HCT116 (cell line): ENCODE data around the gene DNAJA4. TPM values are rescaled to one million over a fixed set of nuclear protein-coding genes. Genes with fewer than 3 reads are reported as not detected.

Source experiments
- ATAC-seq: fragments of 200-7000 bp; cut with Tn5 transposase; 2 replicates; pipeline ENCODE4 v1.9.1; 2020; ENCODE audit warnings: mild to moderate bottlenecking, moderate library complexity
- BruUV-seq: library from RNA; stranded (reverse); fragments of 400-500 nt; replicated peaks from 2 replicates; lab custom pipeline; 2021; lab: Mats Ljungman, UMichigan
- CTCF ChIA-PET: fragments of 300-600 bp; sonication (Branson Sonifier 250); formaldehyde crosslinking; loops from one replicate; lab custom pipeline; 2021; ENCODE audit warnings: antibody characterized with exemption; lab: Charles Lee
- POLR2A ChIA-PET: fragments of 300-600, 350-600 bp; sonication (Branson Sonifier 250); formaldehyde crosslinking; loops from one replicate; lab custom pipeline; 2021; ENCODE audit warnings: antibody characterized with exemption; lab: Charles Lee
- RAD21 ChIA-PET, 2 experiments: fragments of 300-600 bp; sonication (Branson Sonifier 250); formaldehyde crosslinking; loops; one replicate each; lab custom pipeline; 2023; ENCODE audit warnings: low total read pairs in 2 of 2; ENCODE audit not compliant: uncharacterized antibody in 2 of 2, unreplicated experiment in 2 of 2, low non-redundant PET in 1 of 2; lab: Charles Lee
- DNase-seq: peaks from one replicate; pipeline ENCODE4 v3.0.0-alpha.2; 2010; ENCODE audit warnings: low read depth, low spot score
- H2AFZ ChIP-seq: fragments of 200-600 bp; shearing (Covaris generic), sonication (generic); 2 replicates; pipeline ENCODE4 v1.6.1; 2017; ENCODE audit warnings: low read depth, mixed run types, mixed read lengths, antibody characterized with exemption, low read length; ENCODE audit not compliant: poor library complexity, severe bottlenecking
- H3K27ac ChIP-seq: 2 replicates; pipeline ENCODE4 v1.5.1; 2012; ENCODE audit warnings: low read depth, low read length
- H3K27me3 ChIP-seq: fragments of 200-600 bp; sonication (generic); 2 replicates; pipeline ENCODE4 v1.6.1; 2016; ENCODE audit warnings: mixed run types, low read length, mixed read lengths; ENCODE audit not compliant: insufficient read depth
- H3K36me3 ChIP-seq, 2 experiments: fragments of 200-500 bp in 1 of 2; fragments of 200-600 bp in 1 of 2; sonication (Bioruptor generic) in 1 of 2; sonication (generic) in 1 of 2; 2 replicates each; pipeline versions ENCODE4 v1.5.1 to v1.6.1; 2014 to 2016; ENCODE audit warnings: low read length in 2 of 2, inconsistent platforms in 1 of 2, mixed read lengths in 1 of 2, mixed run types in 1 of 2; ENCODE audit not compliant: insufficient read depth in 2 of 2, control insufficient read depth in 1 of 2
- H3K4me1 ChIP-seq, 2 experiments: fragments of 200-600 bp in 1 of 2; sonication (generic) in 1 of 2; 2 replicates each; pipeline versions ENCODE4 v1.5.1 to v1.6.1; 2012 to 2017; ENCODE audit warnings: low read length in 2 of 2, inconsistent platforms in 1 of 2, mild to moderate bottlenecking in 1 of 2, mixed read lengths in 1 of 2, mixed run types in 1 of 2, moderate library complexity in 1 of 2; ENCODE audit not compliant: insufficient read depth in 2 of 2, control insufficient read depth in 1 of 2
- H3K4me2 ChIP-seq: fragments of 200-600 bp; sonication (generic); 2 replicates; pipeline ENCODE4 v1.6.1; 2017; ENCODE audit warnings: mixed run types, low read length, mixed read lengths
- H3K4me3 ChIP-seq, 2 experiments: fragments of 200-600 bp in 1 of 2; sonication (generic) in 1 of 2; replicated peaks in 1 of 2; 2 replicates each; pipeline ENCODE4 v1.5.1; 2011 to 2016; ENCODE audit warnings: low read length in 2 of 2, control low read depth in 1 of 2, low read depth in 1 of 2, mild to moderate bottlenecking in 1 of 2, mixed read lengths in 1 of 2, mixed run types in 1 of 2
- H3K79me2 ChIP-seq: fragments of 200-600 bp; sonication (generic); 2 replicates; pipeline ENCODE4 v1.6.1; 2017; ENCODE audit warnings: mild to moderate bottlenecking, mixed run types, low read length, moderate library complexity, mixed read lengths; ENCODE audit not compliant: insufficient read depth
- H3K9ac ChIP-seq: fragments of 200-600 bp; sonication (generic); 2 replicates; pipeline ENCODE4 v1.6.1; 2016; ENCODE audit warnings: low read length, mixed read lengths
- H3K9me2 ChIP-seq: fragments of 200-600 bp; sonication (generic), shearing (Covaris generic); 2 replicates; pipeline ENCODE4 v1.6.1; 2017; ENCODE audit warnings: mixed run types, mild to moderate bottlenecking, moderate library complexity; ENCODE audit not compliant: insufficient read depth
- H3K9me3 ChIP-seq, 2 experiments: fragments of 200-500 bp in 1 of 2; fragments of 200-600 bp in 1 of 2; sonication (Bioruptor generic) in 1 of 2; sonication (generic) in 1 of 2; 2 replicates each; pipeline ENCODE4 v1.6.1; 2014 to 2017; ENCODE audit warnings: low read length in 2 of 2, mixed read lengths in 2 of 2, inconsistent platforms in 1 of 2, low read depth in 1 of 2, mild to moderate bottlenecking in 1 of 2, mixed run types in 1 of 2, moderate library complexity in 1 of 2; ENCODE audit not compliant: control insufficient read depth in 1 of 2, insufficient read depth in 1 of 2
- H4K20me1 ChIP-seq: fragments of 200-600 bp; sonication (generic), shearing (Covaris generic); 2 replicates; pipeline ENCODE4 v1.6.1; 2017; ENCODE audit warnings: mixed run types, mild to moderate bottlenecking, moderate library complexity; ENCODE audit not compliant: insufficient read depth
- CBX3 ChIP-seq: IDR thresholded peaks from 2 replicates; pipeline ENCODE4 v1.6.1; 2012; ENCODE audit warnings: low read depth
- EZH2 ChIP-seq: fragments of 200-600 bp; sonication (generic); IDR thresholded peaks from 2 replicates; pipeline ENCODE4 v1.6.1; 2017; ENCODE audit warnings: antibody characterized with exemption, mixed run types
- EZH2phosphoT487 ChIP-seq: fragments of 200-600 bp; IDR thresholded peaks from 2 replicates; pipeline ENCODE4 v1.6.1; 2018; ENCODE audit warnings: antibody characterized with exemption, borderline replicate concordance
- FOSL1 ChIP-seq: IDR thresholded peaks from 2 replicates; pipeline ENCODE4 v1.6.1; 2012; ENCODE audit warnings: low read depth
- POLR2AphosphoS5 ChIP-seq: IDR thresholded peaks from 2 replicates; pipeline ENCODE4 v1.6.1; 2011; ENCODE audit warnings: mild to moderate bottlenecking, low read depth, low read length, moderate library complexity
- RAD21 ChIP-seq: IDR thresholded peaks from 2 replicates; pipeline ENCODE4 v1.6.1; 2012; ENCODE audit warnings: low read depth, mild to moderate bottlenecking
- SIN3A ChIP-seq: IDR thresholded peaks from 2 replicates; pipeline ENCODE4 v1.6.1; 2012; ENCODE audit warnings: low read depth
- ZNF274 ChIP-seq: fragments of 200-500 bp; sonication (Bioruptor generic); IDR thresholded peaks from 2 replicates; pipeline ENCODE4 v1.6.1; 2014; ENCODE audit warnings: mild to moderate bottlenecking, low read depth, low read length, inconsistent platforms
- intact Hi-C: fragments of 100-400 bp; cut with micrococcal nuclease; formaldehyde crosslinking; loops from 2 replicates; pipeline ENCODE4 v1.10.0; 2022
- total RNA-seq: library from RNA; stranded (reverse); gene quantifications from one replicate; pipeline ENCODE4 v1.2.1, GENCODE V29; 2021; ENCODE audit not compliant: unreplicated experiment
- TF ChIP-seq, protein P1 (sequence below): IDR thresholded peaks from 2 replicates; pipeline ENCODE4 v1.6.1; 2012
- TF ChIP-seq, protein P2 (sequence below), 3 experiments: fragments of 200-600 bp in 1 of 3; sonication (generic) in 1 of 3; IDR thresholded peaks in 2 of 3; conservative IDR thresholded peaks in 1 of 3; 2 replicates each; pipeline ENCODE4 v1.5.1; 2012 to 2017; ENCODE audit warnings: low read depth in 2 of 3, low read length in 2 of 3, antibody characterized with exemption in 1 of 3, borderline replicate concordance in 1 of 3, control low read depth in 1 of 3, mild to moderate bottlenecking in 1 of 3, mixed read lengths in 1 of 3, mixed run types in 1 of 3, moderate library complexity in 1 of 3; ENCODE audit not compliant: insufficient read depth in 1 of 3
- TF ChIP-seq, protein P3 (sequence below): IDR thresholded peaks from 2 replicates; pipeline ENCODE4 v1.6.1; 2012; ENCODE audit warnings: low read depth
- TF ChIP-seq, protein P4 (sequence below): IDR thresholded peaks from 2 replicates; pipeline ENCODE4 v1.6.1; 2011; ENCODE audit warnings: mild to moderate bottlenecking, low read length, moderate library complexity; ENCODE audit not compliant: insufficient replicate concordance; ENCODE audit errors: extremely low read depth
- TF ChIP-seq, protein P5 (sequence below): IDR thresholded peaks from 2 replicates; pipeline ENCODE4 v1.6.1; 2012

The DNAJA4 gene
- total RNA-seq, 1 experiment from 2014 or later: 66.6 TPM

DNA sequence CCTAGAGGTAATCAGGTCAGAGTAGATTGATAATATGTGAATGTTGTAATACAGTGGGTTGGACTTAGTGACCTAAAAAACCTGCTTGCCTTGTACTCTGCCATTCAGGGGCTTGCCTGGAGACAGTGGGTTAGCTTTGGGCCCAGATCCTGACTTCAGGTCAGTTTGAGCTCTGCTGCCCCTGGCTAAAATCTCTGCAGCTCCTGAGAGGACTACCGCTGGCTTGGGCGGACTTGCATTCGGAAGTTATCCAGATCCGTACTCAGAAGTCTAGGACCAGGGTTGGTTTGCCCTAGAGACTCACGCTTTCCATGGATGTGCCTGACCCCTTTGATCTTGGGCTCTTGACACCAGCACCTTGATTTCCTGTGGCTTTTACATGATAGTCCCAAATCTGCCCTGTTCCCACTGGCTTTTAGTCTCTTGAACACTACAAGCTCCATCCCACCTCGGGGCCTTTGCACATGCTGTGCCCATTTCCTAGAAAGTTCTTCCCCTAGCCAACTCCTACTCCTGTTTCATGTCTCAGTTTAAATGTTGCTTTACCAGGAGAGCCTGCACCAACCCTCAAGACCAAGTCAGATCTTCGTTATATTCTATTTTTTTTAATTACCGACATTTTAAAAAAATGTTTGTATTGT lies 35.9 kb upstream of the DNAJA4 start:
- Histone ChIP-seq H3K4me3 (no peak overlapping the region), H3K9me2 (no peaks in the 10 kb centered on the region), H3K4me2 (no peak overlapping the region), H2AFZ (no peak overlapping the region), H3K9me3 (no peaks in the 10 kb centered on the region), H3K9ac (no peak overlapping the region), H4K20me1 (no peaks in the 10 kb centered on the region), H3K27me3 (no peaks in the 10 kb centered on the region), H3K79me2 (no peaks in the 10 kb centered on the region), H3K36me3 (no peaks in the 10 kb centered on the region), H3K4me1 (no peaks in the 10 kb centered on the region), H3K27ac (no peak overlapping the region)
- BruUV-seq: no TSS peak
- ChIA-PET CTCF (no interaction called here), RAD21 (no interaction called here), POLR2A (no interaction called here)
- intact Hi-C loops: no loop called here
- no peak for TF ChIP-seq EZH2
- TF ChIP-seq, protein P1, sequence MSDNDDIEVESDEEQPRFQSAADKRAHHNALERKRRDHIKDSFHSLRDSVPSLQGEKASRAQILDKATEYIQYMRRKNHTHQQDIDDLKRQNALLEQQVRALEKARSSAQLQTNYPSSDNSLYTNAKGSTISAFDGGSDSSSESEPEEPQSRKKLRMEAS: no peak
- TF ChIP-seq RAD21: no peak
- TF ChIP-seq, protein P2, sequence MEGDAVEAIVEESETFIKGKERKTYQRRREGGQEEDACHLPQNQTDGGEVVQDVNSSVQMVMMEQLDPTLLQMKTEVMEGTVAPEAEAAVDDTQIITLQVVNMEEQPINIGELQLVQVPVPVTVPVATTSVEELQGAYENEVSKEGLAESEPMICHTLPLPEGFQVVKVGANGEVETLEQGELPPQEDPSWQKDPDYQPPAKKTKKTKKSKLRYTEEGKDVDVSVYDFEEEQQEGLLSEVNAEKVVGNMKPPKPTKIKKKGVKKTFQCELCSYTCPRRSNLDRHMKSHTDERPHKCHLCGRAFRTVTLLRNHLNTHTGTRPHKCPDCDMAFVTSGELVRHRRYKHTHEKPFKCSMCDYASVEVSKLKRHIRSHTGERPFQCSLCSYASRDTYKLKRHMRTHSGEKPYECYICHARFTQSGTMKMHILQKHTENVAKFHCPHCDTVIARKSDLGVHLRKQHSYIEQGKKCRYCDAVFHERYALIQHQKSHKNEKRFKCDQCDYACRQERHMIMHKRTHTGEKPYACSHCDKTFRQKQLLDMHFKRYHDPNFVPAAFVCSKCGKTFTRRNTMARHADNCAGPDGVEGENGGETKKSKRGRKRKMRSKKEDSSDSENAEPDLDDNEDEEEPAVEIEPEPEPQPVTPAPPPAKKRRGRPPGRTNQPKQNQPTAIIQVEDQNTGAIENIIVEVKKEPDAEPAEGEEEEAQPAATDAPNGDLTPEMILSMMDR (IDR thresholded peaks at IDR 0.05 in 2 of 3, conservative IDR thresholded peaks at IDR 0.05 in 1 of 3; ENCODE audit: borderline replicate concordance in 1 of 3, insufficient read depth in 1 of 3, low read depth in 2 of 3, low read length in 2 of 3): no peak
- no peak for TF ChIP-seq ZNF274
- TF ChIP-seq CBX3: no peak
- no peak for TF ChIP-seq SIN3A
- TF ChIP-seq, protein P3, sequence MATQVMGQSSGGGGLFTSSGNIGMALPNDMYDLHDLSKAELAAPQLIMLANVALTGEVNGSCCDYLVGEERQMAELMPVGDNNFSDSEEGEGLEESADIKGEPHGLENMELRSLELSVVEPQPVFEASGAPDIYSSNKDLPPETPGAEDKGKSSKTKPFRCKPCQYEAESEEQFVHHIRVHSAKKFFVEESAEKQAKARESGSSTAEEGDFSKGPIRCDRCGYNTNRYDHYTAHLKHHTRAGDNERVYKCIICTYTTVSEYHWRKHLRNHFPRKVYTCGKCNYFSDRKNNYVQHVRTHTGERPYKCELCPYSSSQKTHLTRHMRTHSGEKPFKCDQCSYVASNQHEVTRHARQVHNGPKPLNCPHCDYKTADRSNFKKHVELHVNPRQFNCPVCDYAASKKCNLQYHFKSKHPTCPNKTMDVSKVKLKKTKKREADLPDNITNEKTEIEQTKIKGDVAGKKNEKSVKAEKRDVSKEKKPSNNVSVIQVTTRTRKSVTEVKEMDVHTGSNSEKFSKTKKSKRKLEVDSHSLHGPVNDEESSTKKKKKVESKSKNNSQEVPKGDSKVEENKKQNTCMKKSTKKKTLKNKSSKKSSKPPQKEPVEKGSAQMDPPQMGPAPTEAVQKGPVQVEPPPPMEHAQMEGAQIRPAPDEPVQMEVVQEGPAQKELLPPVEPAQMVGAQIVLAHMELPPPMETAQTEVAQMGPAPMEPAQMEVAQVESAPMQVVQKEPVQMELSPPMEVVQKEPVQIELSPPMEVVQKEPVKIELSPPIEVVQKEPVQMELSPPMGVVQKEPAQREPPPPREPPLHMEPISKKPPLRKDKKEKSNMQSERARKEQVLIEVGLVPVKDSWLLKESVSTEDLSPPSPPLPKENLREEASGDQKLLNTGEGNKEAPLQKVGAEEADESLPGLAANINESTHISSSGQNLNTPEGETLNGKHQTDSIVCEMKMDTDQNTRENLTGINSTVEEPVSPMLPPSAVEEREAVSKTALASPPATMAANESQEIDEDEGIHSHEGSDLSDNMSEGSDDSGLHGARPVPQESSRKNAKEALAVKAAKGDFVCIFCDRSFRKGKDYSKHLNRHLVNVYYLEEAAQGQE: no peak
- TF ChIP-seq, protein P4, sequence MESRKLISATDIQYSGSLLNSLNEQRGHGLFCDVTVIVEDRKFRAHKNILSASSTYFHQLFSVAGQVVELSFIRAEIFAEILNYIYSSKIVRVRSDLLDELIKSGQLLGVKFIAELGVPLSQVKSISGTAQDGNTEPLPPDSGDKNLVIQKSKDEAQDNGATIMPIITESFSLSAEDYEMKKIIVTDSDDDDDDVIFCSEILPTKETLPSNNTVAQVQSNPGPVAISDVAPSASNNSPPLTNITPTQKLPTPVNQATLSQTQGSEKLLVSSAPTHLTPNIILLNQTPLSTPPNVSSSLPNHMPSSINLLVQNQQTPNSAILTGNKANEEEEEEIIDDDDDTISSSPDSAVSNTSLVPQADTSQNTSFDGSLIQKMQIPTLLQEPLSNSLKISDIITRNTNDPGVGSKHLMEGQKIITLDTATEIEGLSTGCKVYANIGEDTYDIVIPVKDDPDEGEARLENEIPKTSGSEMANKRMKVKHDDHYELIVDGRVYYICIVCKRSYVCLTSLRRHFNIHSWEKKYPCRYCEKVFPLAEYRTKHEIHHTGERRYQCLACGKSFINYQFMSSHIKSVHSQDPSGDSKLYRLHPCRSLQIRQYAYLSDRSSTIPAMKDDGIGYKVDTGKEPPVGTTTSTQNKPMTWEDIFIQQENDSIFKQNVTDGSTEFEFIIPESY: no peak
- TF ChIP-seq FOSL1: no peak
- no peak for TF ChIP-seq POLR2AphosphoS5
- TF ChIP-seq EZH2phosphoT487: no peak
- TF ChIP-seq, protein P5, sequence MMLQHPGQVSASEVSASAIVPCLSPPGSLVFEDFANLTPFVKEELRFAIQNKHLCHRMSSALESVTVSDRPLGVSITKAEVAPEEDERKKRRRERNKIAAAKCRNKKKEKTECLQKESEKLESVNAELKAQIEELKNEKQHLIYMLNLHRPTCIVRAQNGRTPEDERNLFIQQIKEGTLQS: no peak
- DNase-seq (no peak), ATAC-seq (no peak)
